Measurements from ENCODE around the gene PRICKLE2.

DNA sequence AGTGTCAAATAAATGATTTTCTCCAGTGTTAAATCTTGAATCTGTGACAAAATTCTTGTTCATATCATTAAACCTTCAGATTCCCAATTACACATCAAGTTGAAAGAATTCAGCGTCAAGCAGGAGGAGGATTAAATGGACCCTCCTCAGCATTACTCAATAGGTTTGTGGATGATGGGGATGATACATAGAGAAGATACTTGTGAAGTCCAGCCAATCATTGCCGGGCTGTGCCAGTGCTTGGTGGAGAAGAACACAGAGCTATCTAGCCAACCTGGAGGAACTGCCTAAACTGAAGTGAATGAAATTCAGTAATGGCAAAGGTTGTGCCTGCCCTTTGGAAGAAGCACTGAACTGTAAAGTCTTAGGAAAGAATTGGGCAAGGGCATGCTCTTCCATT is 47.0 kb upstream of the PRICKLE2 start:
- TF ChIP-seq SP1 (IDR thresholded peaks at IDR 0.05) (no peak), RAD21 (IDR thresholded peaks at IDR 0.05) (no peak), EGR1 (IDR thresholded peaks at IDR 0.05; ENCODE audit: low read depth in 2 of 2) (no peak), JUND (IDR thresholded peaks at IDR 0.05) (no peak)
- TF ChIP-seq, protein P1, sequence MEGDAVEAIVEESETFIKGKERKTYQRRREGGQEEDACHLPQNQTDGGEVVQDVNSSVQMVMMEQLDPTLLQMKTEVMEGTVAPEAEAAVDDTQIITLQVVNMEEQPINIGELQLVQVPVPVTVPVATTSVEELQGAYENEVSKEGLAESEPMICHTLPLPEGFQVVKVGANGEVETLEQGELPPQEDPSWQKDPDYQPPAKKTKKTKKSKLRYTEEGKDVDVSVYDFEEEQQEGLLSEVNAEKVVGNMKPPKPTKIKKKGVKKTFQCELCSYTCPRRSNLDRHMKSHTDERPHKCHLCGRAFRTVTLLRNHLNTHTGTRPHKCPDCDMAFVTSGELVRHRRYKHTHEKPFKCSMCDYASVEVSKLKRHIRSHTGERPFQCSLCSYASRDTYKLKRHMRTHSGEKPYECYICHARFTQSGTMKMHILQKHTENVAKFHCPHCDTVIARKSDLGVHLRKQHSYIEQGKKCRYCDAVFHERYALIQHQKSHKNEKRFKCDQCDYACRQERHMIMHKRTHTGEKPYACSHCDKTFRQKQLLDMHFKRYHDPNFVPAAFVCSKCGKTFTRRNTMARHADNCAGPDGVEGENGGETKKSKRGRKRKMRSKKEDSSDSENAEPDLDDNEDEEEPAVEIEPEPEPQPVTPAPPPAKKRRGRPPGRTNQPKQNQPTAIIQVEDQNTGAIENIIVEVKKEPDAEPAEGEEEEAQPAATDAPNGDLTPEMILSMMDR (IDR thresholded peaks at IDR 0.05; ENCODE audit: low read depth, low read length, missing input control) = no peak
- TF ChIP-seq, protein P2, sequence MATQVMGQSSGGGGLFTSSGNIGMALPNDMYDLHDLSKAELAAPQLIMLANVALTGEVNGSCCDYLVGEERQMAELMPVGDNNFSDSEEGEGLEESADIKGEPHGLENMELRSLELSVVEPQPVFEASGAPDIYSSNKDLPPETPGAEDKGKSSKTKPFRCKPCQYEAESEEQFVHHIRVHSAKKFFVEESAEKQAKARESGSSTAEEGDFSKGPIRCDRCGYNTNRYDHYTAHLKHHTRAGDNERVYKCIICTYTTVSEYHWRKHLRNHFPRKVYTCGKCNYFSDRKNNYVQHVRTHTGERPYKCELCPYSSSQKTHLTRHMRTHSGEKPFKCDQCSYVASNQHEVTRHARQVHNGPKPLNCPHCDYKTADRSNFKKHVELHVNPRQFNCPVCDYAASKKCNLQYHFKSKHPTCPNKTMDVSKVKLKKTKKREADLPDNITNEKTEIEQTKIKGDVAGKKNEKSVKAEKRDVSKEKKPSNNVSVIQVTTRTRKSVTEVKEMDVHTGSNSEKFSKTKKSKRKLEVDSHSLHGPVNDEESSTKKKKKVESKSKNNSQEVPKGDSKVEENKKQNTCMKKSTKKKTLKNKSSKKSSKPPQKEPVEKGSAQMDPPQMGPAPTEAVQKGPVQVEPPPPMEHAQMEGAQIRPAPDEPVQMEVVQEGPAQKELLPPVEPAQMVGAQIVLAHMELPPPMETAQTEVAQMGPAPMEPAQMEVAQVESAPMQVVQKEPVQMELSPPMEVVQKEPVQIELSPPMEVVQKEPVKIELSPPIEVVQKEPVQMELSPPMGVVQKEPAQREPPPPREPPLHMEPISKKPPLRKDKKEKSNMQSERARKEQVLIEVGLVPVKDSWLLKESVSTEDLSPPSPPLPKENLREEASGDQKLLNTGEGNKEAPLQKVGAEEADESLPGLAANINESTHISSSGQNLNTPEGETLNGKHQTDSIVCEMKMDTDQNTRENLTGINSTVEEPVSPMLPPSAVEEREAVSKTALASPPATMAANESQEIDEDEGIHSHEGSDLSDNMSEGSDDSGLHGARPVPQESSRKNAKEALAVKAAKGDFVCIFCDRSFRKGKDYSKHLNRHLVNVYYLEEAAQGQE (IDR thresholded peaks at IDR 0.05) = no peak

All from liver (tissue), 3 donors.